Duodenal mucosa (tissue), 2 donors: Measurements from ENCODE around the gene MEX3C.
A peak's percentile ranks its signal among the peaks of the same experiment; 100 is the strongest.

Experiments used
- H3K27ac ChIP-seq: one replicate; pipeline ENCODE4 v1.7.0; 2013; ENCODE audit warnings: low read depth, low read length
- H3K27me3 ChIP-seq, 2 donors: one replicate each; pipeline ENCODE4 v1.7.0; 2013; ENCODE audit warnings: low read length in 2 of 2, control low read depth in 1 of 2; ENCODE audit not compliant: insufficient read depth in 2 of 2, control insufficient read depth in 1 of 2
- H3K36me3 ChIP-seq, 2 donors: one replicate each; pipeline ENCODE4 v1.7.0; 2013; ENCODE audit warnings: low read length in 2 of 2, control low read depth in 1 of 2; ENCODE audit not compliant: insufficient read depth in 2 of 2, control insufficient read depth in 1 of 2
- H3K4me1 ChIP-seq, 2 donors: one replicate each; pipeline ENCODE4 v1.7.0; 2013; ENCODE audit warnings: low read length in 2 of 2, control low read depth in 1 of 2; ENCODE audit not compliant: insufficient read depth in 2 of 2, control insufficient read depth in 1 of 2
- H3K4me3 ChIP-seq, 2 donors: one replicate each; pipeline ENCODE4 v1.7.0; 2013; ENCODE audit warnings: low read length in 2 of 2, low read depth in 1 of 2
- H3K9ac ChIP-seq, 2 donors: one replicate each; pipeline ENCODE4 v1.7.0; 2013; ENCODE audit warnings: low read length in 2 of 2, low read depth in 1 of 2
- H3K9me3 ChIP-seq, 2 donors: one replicate each; pipeline ENCODE4 v1.7.0; 2013; ENCODE audit warnings: low read length in 2 of 2, control low read depth in 1 of 2; ENCODE audit not compliant: control insufficient read depth in 1 of 2

Gene MEX3C

DNA sequence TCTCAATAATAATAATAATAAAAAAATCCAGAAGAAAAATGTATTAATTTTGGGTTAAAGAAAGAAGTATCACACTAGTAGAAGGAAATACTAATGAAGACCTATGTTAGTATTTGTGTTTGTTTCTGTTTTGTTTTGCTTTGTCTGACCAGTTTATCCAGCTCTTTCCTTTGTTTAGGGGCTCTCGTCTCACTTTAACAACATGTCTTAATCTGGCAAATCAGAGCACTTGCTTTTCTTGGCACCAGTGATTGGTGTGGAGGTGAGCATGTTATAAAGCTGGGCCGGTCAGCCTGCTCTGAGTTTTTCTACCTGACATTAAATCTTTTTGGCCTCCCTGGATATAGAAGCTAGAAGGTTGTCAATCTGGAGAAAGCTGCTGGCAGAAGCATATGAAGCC is 15.1 kb upstream of the MEX3C start:
- no peaks in the 10 kb centered on the region for H3K27me3 ChIP-seq
- no peaks in the 10 kb centered on the region for H3K4me1 ChIP-seq
- no peak overlapping the region for H3K9ac ChIP-seq
- H3K27ac ChIP-seq, result no peak overlapping the region
- no peaks in the 10 kb centered on the region for H3K9me3 ChIP-seq
- H3K4me3 ChIP-seq, result no peak overlapping the region
- H3K36me3 ChIP-seq, result no peaks in the 10 kb centered on the region

DNA sequence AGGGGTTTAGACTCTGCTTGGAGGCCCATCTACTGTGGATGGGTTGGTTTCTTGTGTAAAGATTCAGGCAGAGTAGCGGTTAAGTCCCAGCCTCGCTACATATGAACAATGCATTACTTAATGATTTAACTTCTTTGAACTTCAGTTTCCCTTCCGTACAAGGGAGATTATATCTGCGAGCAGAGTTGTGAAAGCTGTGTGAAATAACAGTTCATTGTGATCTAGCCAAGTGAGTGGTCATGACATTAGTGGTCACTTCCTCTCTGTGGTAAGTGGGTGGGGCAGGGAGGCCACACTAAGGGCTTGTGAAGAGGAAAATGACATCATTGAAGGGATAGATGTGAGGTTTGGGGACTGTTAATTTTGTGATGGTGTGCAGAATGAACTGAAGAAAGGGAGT is 14.1 kb upstream of the MEX3C start:
- no peaks in the 10 kb centered on the region for H3K27me3 ChIP-seq
- H3K9ac ChIP-seq, result no peak overlapping the region
- no peaks in the 10 kb centered on the region for H3K9me3 ChIP-seq
- no peak overlapping the region for H3K27ac ChIP-seq
- no peak overlapping the region for H3K4me3 ChIP-seq
- H3K4me1 ChIP-seq, result no peaks in the 10 kb centered on the region
- no peaks in the 10 kb centered on the region for H3K36me3 ChIP-seq

DNA sequence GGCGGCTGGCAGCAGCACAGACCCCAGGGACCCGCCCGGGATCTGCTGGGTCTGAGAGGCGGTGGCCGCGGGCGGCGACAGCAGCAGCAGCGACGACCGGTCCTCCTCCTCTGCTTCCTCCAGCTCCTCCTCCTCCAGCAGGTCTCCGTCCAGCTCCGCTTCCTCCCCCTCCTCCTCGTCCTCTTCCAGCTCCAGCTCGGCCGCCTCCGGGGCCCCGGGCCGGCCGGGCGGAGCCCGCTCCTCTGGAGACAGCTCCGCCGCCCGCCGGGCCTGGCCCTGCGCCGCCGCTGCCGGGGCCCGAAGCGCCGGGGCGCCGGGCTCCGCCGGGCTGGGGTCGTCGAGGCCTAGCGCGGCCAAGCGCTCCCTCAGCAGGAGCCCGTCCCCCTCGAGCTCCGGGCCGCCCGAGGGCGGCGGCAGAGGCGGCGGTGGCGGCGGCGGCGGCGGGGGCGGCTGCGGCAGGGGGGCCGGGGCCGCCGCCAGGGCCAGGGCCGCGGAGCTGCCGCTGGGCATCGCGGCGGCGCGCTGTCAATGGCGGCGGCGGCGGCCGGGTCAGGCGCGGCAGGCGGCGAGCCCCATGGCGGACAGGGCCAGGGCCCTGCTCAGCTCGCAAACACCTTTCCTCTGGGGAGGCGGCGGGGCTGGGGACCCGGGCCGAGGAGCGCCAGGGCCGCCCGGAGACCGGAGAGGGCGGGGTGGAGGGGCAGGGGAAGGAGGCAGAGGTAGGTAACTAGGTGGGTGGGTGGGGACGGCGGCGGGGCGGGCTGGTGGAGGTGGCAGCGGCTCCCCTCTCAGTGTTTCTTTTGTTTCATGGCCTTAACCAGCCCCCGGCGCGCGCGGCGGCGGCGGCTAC is 445 bp downstream of the MEX3C start:
- Histone ChIP-seq H3K4me3 (peak overlapping the region; percentile 80 to 97), H3K9ac (peak overlapping the region; percentile 88 to 97), H3K4me1 (peaks cover 27 to 31% of the 10 kb centered on the region in 2 donors), H3K36me3 (no peaks in the 10 kb centered on the region), H3K9me3 (no peaks in the 10 kb centered on the region), H3K27me3 (no peaks in the 10 kb centered on the region), H3K27ac (peak overlapping the region; percentile 92)

DNA sequence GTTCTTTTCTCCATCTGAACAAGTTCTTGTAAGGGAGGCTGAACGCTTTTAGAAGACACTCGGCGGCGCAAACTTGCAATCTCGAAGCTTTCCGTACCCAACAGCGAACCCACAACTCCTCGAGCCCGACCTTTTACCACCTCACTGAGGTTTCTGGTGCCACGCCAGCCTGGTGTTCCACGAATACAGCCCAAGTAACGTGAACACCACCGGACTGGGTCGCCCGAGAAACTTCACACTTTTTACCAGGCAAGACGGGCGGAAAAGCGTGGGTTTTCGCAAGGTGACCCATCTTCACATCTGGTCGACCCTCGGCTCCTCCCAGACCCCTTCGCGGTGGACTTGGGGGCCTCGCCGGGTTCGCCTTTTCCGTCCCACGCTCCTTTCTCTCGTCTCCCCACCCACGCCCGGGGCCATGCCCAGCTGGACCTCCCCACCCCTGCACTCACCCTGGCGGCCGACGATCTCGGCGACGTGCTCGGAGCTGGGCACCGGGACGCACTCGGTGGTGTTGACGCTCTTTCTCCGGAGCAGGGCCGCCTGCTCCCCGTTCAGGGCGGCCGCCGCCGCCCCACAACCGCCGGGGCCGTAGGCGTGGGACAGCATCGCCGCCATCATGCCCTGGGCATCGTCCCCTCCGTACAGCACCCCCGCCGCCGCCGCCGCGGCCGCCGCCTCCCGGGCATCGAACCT is 1.2 kb downstream of the MEX3C start:
- no peaks in the 10 kb centered on the region for H3K36me3 ChIP-seq
- H3K4me3 ChIP-seq, result peak overlapping the region; percentile 80 to 97
- H3K9me3 ChIP-seq, result no peaks in the 10 kb centered on the region
- peak overlapping the region; percentile 88 to 97 for H3K9ac ChIP-seq
- H3K27ac ChIP-seq, result peak overlapping the region; percentile 92
- H3K4me1 ChIP-seq, result peaks cover 35% of the 10 kb centered on the region in 2 donors
- no peaks in the 10 kb centered on the region for H3K27me3 ChIP-seq

DNA sequence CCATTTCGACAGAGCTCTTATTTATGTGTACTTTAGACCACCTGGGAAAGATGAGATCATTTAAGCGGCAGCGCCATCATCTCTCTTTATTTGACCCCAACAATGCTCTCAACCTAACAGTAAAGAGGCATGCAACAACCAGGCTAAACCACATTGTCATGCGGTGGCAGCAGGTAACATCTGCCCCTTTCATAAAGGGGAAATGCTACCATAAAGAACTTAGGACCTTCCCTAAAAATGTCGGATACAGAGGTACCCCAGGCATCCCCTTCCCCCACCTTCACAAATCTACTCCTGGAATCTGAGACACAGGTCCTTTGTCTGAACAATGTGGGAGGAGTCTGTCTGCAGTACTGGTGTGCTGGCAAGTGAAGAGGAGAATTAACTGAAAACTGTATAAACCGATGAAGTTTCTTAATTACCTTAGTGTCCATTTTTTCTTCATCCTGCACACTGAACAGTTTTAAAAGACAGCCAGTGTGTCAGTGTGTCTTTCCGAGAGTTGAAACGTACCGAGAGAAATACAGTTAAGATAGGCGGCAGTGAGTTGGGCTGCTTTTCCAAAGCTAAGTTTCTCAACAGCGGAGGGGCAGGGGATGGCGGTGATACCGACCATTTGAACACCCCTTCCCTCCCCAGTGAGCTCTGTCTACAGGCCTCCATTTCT is 1.9 kb downstream of the MEX3C start:
- H3K9me3 ChIP-seq, result no peaks in the 10 kb centered on the region
- H3K27me3 ChIP-seq, result no peaks in the 10 kb centered on the region
- H3K27ac ChIP-seq, result peak overlapping the region; percentile 92
- peaks cover 39 to 40% of the 10 kb centered on the region in 2 donors for H3K4me1 ChIP-seq
- H3K4me3 ChIP-seq, result peak overlapping the region; percentile 80 to 97
- H3K9ac ChIP-seq, result peak overlapping the region; percentile 88 to 97
- no peaks in the 10 kb centered on the region for H3K36me3 ChIP-seq

DNA sequence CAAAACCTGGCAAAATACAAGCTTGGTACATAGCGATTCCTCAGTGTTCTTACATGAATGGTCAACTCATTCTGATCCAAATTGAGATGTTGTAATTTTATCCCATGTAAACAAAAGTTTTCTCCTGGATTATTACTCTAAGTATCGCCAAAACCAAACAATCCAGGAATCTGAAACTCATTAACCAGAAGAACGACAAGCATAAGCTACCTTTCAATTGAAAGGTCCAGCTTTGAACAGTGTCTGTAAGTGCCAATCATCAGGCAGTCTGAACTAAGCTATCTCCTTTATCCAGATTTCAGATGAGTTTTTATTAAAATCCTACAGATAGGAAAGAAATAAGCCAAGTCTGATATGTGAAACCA is 2.4 kb downstream of the MEX3C start:
- peak overlapping the region; percentile 80 to 97 for H3K4me3 ChIP-seq
- no peaks in the 10 kb centered on the region for H3K36me3 ChIP-seq
- no peaks in the 10 kb centered on the region for H3K27me3 ChIP-seq
- no peak overlapping the region for H3K27ac ChIP-seq
- H3K4me1 ChIP-seq, result peaks cover 39 to 45% of the 10 kb centered on the region in 2 donors
- peak overlapping the region; percentile 88 to 97 for H3K9ac ChIP-seq
- no peaks in the 10 kb centered on the region for H3K9me3 ChIP-seq

DNA sequence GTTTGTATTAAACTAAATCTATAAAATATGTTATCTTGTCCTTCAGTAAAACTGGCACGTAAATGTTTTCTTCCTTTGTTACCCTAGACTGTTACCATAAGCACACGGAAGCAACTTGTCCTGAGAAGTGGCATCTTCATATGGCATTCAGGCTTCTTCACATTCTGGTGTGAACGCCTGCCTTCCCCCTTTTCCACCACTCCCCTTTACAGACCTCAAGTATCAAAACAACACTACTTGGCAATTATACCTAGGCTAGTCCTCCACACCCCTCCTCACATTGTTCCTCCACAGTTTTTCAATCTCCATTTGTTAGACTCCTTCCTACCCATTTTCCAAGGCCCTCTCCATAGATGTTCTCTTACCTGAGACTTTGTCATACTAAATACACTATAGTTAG is 2.9 kb downstream of the MEX3C start:
- H3K27ac ChIP-seq, result no peak overlapping the region
- H3K4me3 ChIP-seq, result peak overlapping the region; percentile 80 to 97
- no peaks in the 10 kb centered on the region for H3K27me3 ChIP-seq
- H3K9me3 ChIP-seq, result no peaks in the 10 kb centered on the region
- H3K9ac ChIP-seq, result peak overlapping the region; percentile 88 to 97
- peaks cover 39 to 47% of the 10 kb centered on the region in 2 donors for H3K4me1 ChIP-seq
- H3K36me3 ChIP-seq, result no peaks in the 10 kb centered on the region

DNA sequence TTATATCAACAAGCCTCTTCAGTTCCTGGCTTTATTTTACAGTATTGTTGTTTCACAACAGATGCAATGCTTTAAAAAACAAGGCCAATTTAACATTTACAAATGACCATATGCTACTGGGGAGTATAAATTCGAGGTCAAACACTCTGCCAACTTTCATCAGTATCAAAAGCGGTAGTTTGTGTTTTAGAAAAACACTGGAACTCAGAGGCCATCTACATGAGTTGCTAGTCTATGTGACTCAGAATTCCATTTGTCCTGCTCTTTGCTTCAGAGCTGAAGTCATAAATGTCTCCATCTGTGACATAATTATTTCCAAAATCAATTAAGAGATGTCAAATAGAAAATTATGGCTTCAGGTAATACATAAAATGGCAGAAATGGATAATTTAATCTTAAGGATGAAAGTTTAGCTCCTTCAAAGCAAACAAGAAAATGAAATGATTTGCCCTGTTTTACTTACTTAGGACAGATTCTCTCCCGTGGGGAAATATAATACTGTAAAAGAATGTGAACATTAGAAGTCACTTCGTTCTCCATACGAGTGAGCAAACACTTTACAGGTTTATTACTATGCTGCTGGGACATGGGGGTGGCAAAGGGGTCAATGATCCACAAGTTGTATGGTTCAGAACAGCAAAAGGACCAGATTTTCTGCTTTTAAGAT is 3.7 kb downstream of the MEX3C start:
- Histone ChIP-seq H3K27ac (peak overlapping the region; percentile 24), H3K36me3 (no peaks in the 10 kb centered on the region), H3K9me3 (no peaks in the 10 kb centered on the region), H3K9ac (peak overlapping the region in 1 of 2 donors; percentile 29), H3K27me3 (no peaks in the 10 kb centered on the region), H3K4me3 (peak overlapping the region; percentile 33 to 80), H3K4me1 (peaks cover 39 to 47% of the 10 kb centered on the region in 2 donors)

DNA sequence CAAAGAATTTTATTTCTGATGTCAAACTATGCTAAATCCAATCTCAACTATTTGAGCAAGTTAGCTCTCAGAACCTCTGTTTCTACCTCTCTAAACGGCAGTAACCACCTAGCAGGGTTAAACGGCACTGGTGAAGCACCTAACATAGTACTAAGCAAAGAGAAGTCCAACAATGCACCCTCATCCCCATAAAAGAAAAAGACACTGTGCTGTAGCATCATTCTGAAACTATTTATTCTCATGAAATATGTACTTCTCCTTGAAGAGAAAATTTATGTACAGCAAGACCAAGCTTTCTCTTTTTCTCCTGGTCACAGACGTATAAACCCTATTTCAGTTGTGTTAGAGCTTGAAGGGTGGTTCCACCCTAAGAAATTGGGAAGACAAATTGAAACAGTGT is 4.8 kb downstream of the MEX3C start:
- Histone ChIP-seq H3K9me3 (no peaks in the 10 kb centered on the region), H3K4me3 (no peak overlapping the region), H3K9ac (no peak overlapping the region), H3K27ac (no peak overlapping the region), H3K36me3 (no peaks in the 10 kb centered on the region), H3K4me1 (peaks cover 44 to 51% of the 10 kb centered on the region in 2 donors), H3K27me3 (no peaks in the 10 kb centered on the region)
